ENCODE results near the gene MTTP. TPM values are rescaled to one million over a fixed set of nuclear protein-coding genes. Genes with fewer than 3 reads are reported as not detected.

The MTTP gene
- total and polyA plus RNA-seq, 2 experiments from 2014 or later, result 40.1 to 92.2 TPM

- Histone ChIP-seq H3K4me3 (no peak overlapping the region), H3K4me2 (no peak overlapping the region)
Measured at GRCh38 chr4:99573735-99574368, 772 bp upstream of the MTTP start.

DNA sequence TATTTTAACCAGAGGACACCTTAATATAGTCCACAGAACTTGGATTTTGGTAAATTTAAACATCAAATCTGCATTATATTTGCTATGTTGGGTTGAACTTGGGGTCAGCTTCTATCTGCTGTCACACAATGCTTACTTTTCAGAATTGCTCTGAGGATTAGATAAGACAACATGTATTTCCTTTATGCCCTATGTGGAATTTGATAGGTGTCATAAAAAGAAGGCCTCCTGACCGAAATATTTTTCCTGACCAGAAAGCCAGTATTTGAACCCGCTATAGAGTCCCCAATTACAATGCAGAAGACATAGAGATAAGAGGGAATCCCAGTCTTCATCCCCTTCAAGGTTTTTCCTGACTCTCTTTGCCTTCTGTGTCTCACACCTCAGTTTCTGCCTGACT, 4.1 kb downstream of the MTTP start:
- no peaks in the 10 kb centered on the region for H4K20me1 ChIP-seq (ENCODE audit: insufficient read depth, poor library complexity, severe bottlenecking)
- H3K4me2 ChIP-seq, result peak overlapping the region; percentile 59
- no peaks in the 10 kb centered on the region for H3K36me3 ChIP-seq (replicated peaks; ENCODE audit: insufficient read depth, low read depth)
- H3K4me1 ChIP-seq (ENCODE audit: insufficient read depth), result peaks cover 6% of the 10 kb centered on the region
- H3K9me2 ChIP-seq (replicated peaks; ENCODE audit: insufficient read depth), result no peaks in the 10 kb centered on the region
- H3K4me3 ChIP-seq, result no peak overlapping the region
- WGBS (ENCODE audit: low lambda C conversion rate, missing lambda C conversion rate), result 66% methylated on average over 2 of the region's 2 CpGs
- H3K27ac ChIP-seq, result peak overlapping the region; percentile 45
- no peaks in the 10 kb centered on the region for H3K27me3 ChIP-seq
- peaks cover 27% of the 10 kb centered on the region for H3K79me2 ChIP-seq
- no peaks in the 10 kb centered on the region for H3K9me3 ChIP-seq (ENCODE audit: low read depth)
- no peak for DNase-seq (ENCODE audit: low spot score)
- H2AFZ ChIP-seq, result no peak overlapping the region
- TF ChIP-seq EZH2phosphoT487 (IDR thresholded peaks at IDR 0.05; ENCODE audit: low read depth, severe bottlenecking, unreplicated experiment) (no peak), EZH2 (IDR thresholded peaks at IDR 0.05; ENCODE audit: borderline replicate concordance) (no peak), CTCF (IDR thresholded peaks at IDR 0.05; ENCODE audit: poor library complexity) (no peak)

More at GRCh38 chr4:99573735-99574368, 772 bp upstream of the MTTP start:
- no peaks in the 10 kb centered on the region for H3K36me3 ChIP-seq (replicated peaks; ENCODE audit: insufficient read depth, low read depth)
- H3K4me1 ChIP-seq (ENCODE audit: insufficient read depth), result no peaks in the 10 kb centered on the region
- H4K20me1 ChIP-seq (ENCODE audit: insufficient read depth, poor library complexity, severe bottlenecking), result no peaks in the 10 kb centered on the region
- no peak for TF ChIP-seq EZH2phosphoT487 (IDR thresholded peaks at IDR 0.05; ENCODE audit: low read depth, severe bottlenecking, unreplicated experiment)
- peaks cover 10% of the 10 kb centered on the region for H3K79me2 ChIP-seq
- DNase-seq (ENCODE audit: low spot score), result no peak
- H3K27ac ChIP-seq, result peak overlapping the region; percentile 72
- H3K9me3 ChIP-seq (ENCODE audit: low read depth), result no peaks in the 10 kb centered on the region
- 68% methylated on average over 1 of the region's 1 CpG for WGBS (ENCODE audit: low lambda C conversion rate, missing lambda C conversion rate)
- no peaks in the 10 kb centered on the region for H3K27me3 ChIP-seq
- H2AFZ ChIP-seq, result no peak overlapping the region
- H3K9me2 ChIP-seq (replicated peaks; ENCODE audit: insufficient read depth), result no peaks in the 10 kb centered on the region

- Histone ChIP-seq H4K20me1 (ENCODE audit: insufficient read depth, poor library complexity, severe bottlenecking) (no peaks in the 10 kb centered on the region), H3K4me1 (ENCODE audit: insufficient read depth) (peaks cover 23% of the 10 kb centered on the region), H3K36me3 (replicated peaks; ENCODE audit: insufficient read depth, low read depth) (no peaks in the 10 kb centered on the region), H3K9me3 (ENCODE audit: low read depth) (no peaks in the 10 kb centered on the region), H3K9me2 (replicated peaks; ENCODE audit: insufficient read depth) (no peaks in the 10 kb centered on the region), H3K4me2 (peak overlapping the region; percentile 1), H3K79me2 (peaks cover 13% of the 10 kb centered on the region), H3K27ac (peak overlapping the region; percentile 65), H3K4me3 (no peak overlapping the region), H2AFZ (no peak overlapping the region), H3K27me3 (no peaks in the 10 kb centered on the region)
- WGBS (ENCODE audit: low lambda C conversion rate, missing lambda C conversion rate), result 87% methylated on average over 1 of the region's 1 CpG
- TF ChIP-seq CTCF (IDR thresholded peaks at IDR 0.05; ENCODE audit: poor library complexity), result no peak
- no peak for TF ChIP-seq EZH2phosphoT487 (IDR thresholded peaks at IDR 0.05; ENCODE audit: low read depth, severe bottlenecking, unreplicated experiment)
- no peak for TF ChIP-seq EZH2 (IDR thresholded peaks at IDR 0.05; ENCODE audit: borderline replicate concordance)
- DNase-seq (ENCODE audit: low spot score), result no peak
Measured at GRCh38 chr4:99585516-99585915, 10.9 kb downstream of the MTTP start.

- 58% methylated on average over 2 of the region's 2 CpGs for WGBS (ENCODE audit: low lambda C conversion rate, missing lambda C conversion rate)
Measured at GRCh38 chr4:99586322-99586721, 11.7 kb downstream of the MTTP start.

More at GRCh38 chr4:99586322-99586721, 11.7 kb downstream of the MTTP start:
- peaks cover 23% of the 10 kb centered on the region for H3K4me1 ChIP-seq (ENCODE audit: insufficient read depth)
- H3K4me3 ChIP-seq, result no peak overlapping the region
- H3K27ac ChIP-seq, result peak overlapping the region; percentile 50
- H3K4me2 ChIP-seq, result peak overlapping the region; percentile 1
- peaks cover 6% of the 10 kb centered on the region for H3K79me2 ChIP-seq
- H3K9me2 ChIP-seq (replicated peaks; ENCODE audit: insufficient read depth), result no peaks in the 10 kb centered on the region
- no peak overlapping the region for H2AFZ ChIP-seq
- H4K20me1 ChIP-seq (ENCODE audit: insufficient read depth, poor library complexity, severe bottlenecking), result no peaks in the 10 kb centered on the region
- H3K9me3 ChIP-seq (ENCODE audit: low read depth), result no peaks in the 10 kb centered on the region
- DNase-seq (ENCODE audit: low spot score), result no peak
- H3K27me3 ChIP-seq, result no peaks in the 10 kb centered on the region
- TF ChIP-seq EZH2 (IDR thresholded peaks at IDR 0.05; ENCODE audit: borderline replicate concordance), result no peak
- TF ChIP-seq EZH2phosphoT487 (IDR thresholded peaks at IDR 0.05; ENCODE audit: low read depth, severe bottlenecking, unreplicated experiment), result no peak
- TF ChIP-seq CTCF (IDR thresholded peaks at IDR 0.05; ENCODE audit: poor library complexity), result no peak
- no peaks in the 10 kb centered on the region for H3K36me3 ChIP-seq (replicated peaks; ENCODE audit: insufficient read depth, low read depth)

Data from hepatocyte (in vitro differentiated cells).